ENCODE measurements around the gene RHOC. TPM values are rescaled to one million over a fixed set of nuclear protein-coding genes. Genes with fewer than 3 reads are reported as not detected.

The RHOC gene
- polyA plus RNA-seq, 1 of the 3 experiments (the other 2 are of a cell fraction): 1,028 TPM

DNA sequence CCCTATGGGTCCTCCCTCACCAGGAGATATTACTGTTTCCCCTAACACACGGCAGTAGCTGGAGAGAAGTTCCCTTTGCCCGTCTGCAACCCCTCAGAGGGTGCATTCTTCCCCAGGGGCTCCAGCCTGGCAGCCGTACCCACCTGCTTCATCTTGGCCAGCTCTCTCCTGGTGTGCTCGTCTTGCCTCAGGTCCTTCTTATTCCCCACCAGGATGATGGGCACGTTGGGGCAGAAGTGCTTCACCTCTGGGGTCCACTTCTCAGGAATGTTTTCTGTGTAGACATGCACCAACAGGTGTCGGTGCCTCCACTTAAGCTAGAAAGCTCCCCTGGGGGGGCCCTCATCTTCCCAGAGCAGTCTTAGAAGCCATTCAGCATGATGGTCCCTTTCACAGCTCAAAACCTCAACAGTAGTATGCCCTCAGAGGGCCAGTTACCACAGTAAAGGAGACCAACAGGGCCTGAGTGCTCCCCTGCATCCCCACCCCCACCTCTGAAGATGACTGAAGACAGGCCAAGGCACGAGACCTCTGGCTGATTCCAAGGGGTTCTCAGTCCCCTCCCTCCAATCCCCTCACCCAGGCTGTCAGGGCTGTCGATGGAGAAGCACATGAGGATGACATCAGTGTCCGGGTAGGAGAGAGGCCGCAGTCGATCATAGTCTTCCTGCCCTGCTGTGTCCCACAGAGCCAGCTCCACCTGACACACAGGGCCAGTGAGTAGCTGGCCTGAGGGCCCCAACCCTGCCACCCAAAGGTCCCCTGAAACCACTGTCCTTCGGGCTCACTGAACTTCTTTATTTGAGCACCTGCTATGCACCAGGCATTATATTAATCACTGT lies 4.3 kb downstream of the RHOC start:
- Histone ChIP-seq H3K4me2 (0 out of 2 replicates have a peak overlapping the region, but pooled peaks have one; percentile 96), H3K4me3 (ENCODE audit: low read depth in 2 of 2, low read length in 1 of 2) (no peak overlapping the region), H3K9me2 (no peaks in the 10 kb centered on the region), H2AFZ (ENCODE audit: low read depth) (no peak overlapping the region), H3K4me1 (ENCODE audit: control insufficient read depth in 1 of 2, insufficient read depth in 2 of 2, low read depth in 1 of 2, low read length in 1 of 2) (peaks cover 36 to 63% of the 10 kb centered on the region in 2 experiments; a peak in 3 of 4 replicates), H4K20me1 (ENCODE audit: insufficient read depth) (peaks cover 11% of the 10 kb centered on the region), H3K36me3 (replicated peaks in 1 of 2; ENCODE audit: control insufficient read depth in 1 of 2, insufficient read depth in 2 of 2, low read length in 1 of 2) (peaks cover 28 to 48% of the 10 kb centered on the region in 2 experiments), H3K9ac (no peak overlapping the region), H3K27ac (ENCODE audit: low read depth in 2 of 2, low read length in 1 of 2) (peak overlapping the region; percentile 47 to 90; a peak in 2 of 4 replicates), H3K79me2 (ENCODE audit: insufficient read depth) (peaks cover 43% of the 10 kb centered on the region), H3K27me3 (ENCODE audit: insufficient read depth) (no peaks in the 10 kb centered on the region), H3F3A (replicated peaks; ENCODE audit: insufficient read depth) (peaks cover 42% of the 10 kb centered on the region), H3K9me3 (no peaks in the 10 kb centered on the region)
- ChIA-PET CTCF (interaction anchor here (0.7 to 4.4 kb wide), 7 partner anchors 13 to 312 kb away, joined by 3 to 21 read pairs (median 5); partner anchors contain the start of genes MOV10 and PPM1J), POLR2A (interaction anchor here (0.6 to 2.6 kb wide), 4 partner anchors 28 to 1515 kb away, joined by 3 to 8 read pairs (median 4); partner anchors contain the start of gene MOV10)
- WGBS (ENCODE audit: low lambda C conversion rate): 90% methylated on average over 9 of the region's 12 CpGs
- TF ChIP-seq NFIC (IDR thresholded peaks at IDR 0.05; ENCODE audit: borderline replicate concordance) (no peak), TEAD4 (IDR thresholded peaks at IDR 0.05; ENCODE audit: borderline replicate concordance, insufficient read depth) (no peak), REST (IDR thresholded peaks at IDR 0.05; ENCODE audit: low read depth, low read length) (no peak), GATA2 (CRISPR knock-in tag; IDR thresholded peaks at IDR 0.05) (no peak), SIN3A (IDR thresholded peaks at IDR 0.05; ENCODE audit: borderline replicate concordance, low read depth, low read length) (no peak), TCF12 (IDR thresholded peaks at IDR 0.05) (no peak), RCOR1 (IDR thresholded peaks at IDR 0.05; ENCODE audit: low read length) (no peak), ELF1 (IDR thresholded peaks at IDR 0.05) (no peak), EZH2phosphoT487 (IDR thresholded peaks at IDR 0.05; ENCODE audit: borderline replicate concordance, low read depth) (no peak), MXI1 (IDR thresholded peaks at IDR 0.05; ENCODE audit: low read depth, low read length) (no peak), FOXJ3 (CRISPR knock-in tag; IDR thresholded peaks at IDR 0.05) (no peak), POLR2AphosphoS5 (IDR thresholded peaks at IDR 0.05; ENCODE audit: low read depth, low read length) (no peak)
- TF ChIP-seq, protein P1, sequence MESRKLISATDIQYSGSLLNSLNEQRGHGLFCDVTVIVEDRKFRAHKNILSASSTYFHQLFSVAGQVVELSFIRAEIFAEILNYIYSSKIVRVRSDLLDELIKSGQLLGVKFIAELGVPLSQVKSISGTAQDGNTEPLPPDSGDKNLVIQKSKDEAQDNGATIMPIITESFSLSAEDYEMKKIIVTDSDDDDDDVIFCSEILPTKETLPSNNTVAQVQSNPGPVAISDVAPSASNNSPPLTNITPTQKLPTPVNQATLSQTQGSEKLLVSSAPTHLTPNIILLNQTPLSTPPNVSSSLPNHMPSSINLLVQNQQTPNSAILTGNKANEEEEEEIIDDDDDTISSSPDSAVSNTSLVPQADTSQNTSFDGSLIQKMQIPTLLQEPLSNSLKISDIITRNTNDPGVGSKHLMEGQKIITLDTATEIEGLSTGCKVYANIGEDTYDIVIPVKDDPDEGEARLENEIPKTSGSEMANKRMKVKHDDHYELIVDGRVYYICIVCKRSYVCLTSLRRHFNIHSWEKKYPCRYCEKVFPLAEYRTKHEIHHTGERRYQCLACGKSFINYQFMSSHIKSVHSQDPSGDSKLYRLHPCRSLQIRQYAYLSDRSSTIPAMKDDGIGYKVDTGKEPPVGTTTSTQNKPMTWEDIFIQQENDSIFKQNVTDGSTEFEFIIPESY (IDR thresholded peaks at IDR 0.05; ENCODE audit: borderline replicate concordance, low read depth): no peak
- TF ChIP-seq, protein P2, sequence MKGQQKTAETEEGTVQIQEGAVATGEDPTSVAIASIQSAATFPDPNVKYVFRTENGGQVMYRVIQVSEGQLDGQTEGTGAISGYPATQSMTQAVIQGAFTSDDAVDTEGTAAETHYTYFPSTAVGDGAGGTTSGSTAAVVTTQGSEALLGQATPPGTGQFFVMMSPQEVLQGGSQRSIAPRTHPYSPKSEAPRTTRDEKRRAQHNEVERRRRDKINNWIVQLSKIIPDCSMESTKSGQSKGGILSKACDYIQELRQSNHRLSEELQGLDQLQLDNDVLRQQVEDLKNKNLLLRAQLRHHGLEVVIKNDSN (IDR thresholded peaks at IDR 0.05; ENCODE audit: borderline replicate concordance, low read depth): no peak
- TF ChIP-seq, protein P3, sequence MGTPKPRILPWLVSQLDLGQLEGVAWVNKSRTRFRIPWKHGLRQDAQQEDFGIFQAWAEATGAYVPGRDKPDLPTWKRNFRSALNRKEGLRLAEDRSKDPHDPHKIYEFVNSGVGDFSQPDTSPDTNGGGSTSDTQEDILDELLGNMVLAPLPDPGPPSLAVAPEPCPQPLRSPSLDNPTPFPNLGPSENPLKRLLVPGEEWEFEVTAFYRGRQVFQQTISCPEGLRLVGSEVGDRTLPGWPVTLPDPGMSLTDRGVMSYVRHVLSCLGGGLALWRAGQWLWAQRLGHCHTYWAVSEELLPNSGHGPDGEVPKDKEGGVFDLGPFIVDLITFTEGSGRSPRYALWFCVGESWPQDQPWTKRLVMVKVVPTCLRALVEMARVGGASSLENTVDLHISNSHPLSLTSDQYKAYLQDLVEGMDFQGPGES (IDR thresholded peaks at IDR 0.05; ENCODE audit: low read depth, low read length): no peak
- no peak for DNase-seq

All from SK-N-SH (cell line).